A549 (cell line): ENCODE results near the gene MLLT10.

Experiments used
- CHD2 ChIP-seq: fragments of 150-350 bp; IDR thresholded peaks from 2 replicates; pipeline ENCODE4 v1.6.1; 2014; ENCODE audit warnings: low read length; ENCODE audit not compliant: partially characterized antibody
- EP300 ChIP-seq, 2 experiments: fragments of >200 bp; sonication (Bioruptor Twin); formaldehyde crosslinking; IDR thresholded peaks; 2 replicates in 1 of 2; 3 replicates in 1 of 2; pipeline ENCODE4 v1.6.1; 2016 to 2017
- FOSL2 ChIP-seq, 2 experiments: fragments of 450-650 bp in 1 of 2; fragments of >200 bp in 1 of 2; sonication (Bioruptor Twin) in 1 of 2; formaldehyde crosslinking; IDR thresholded peaks; 2 replicates each; pipeline versions ENCODE4 v1.5.0 to v1.6.1; 2016 to 2020; ENCODE audit warnings: mild to moderate bottlenecking in 1 of 2, moderate library complexity in 1 of 2
- PHF8 ChIP-seq: fragments of 200-600 bp; sonication (generic); IDR thresholded peaks from 2 replicates; pipeline ENCODE4 v1.6.1; 2016; ENCODE audit warnings: low read depth, mild to moderate bottlenecking, antibody characterized with exemption, moderate library complexity, borderline replicate concordance
- POLR2A ChIP-seq: IDR thresholded peaks from 2 replicates; pipeline ENCODE4 v1.6.1; 2012; ENCODE audit warnings: mild to moderate bottlenecking, low read length
- SMC3 ChIP-seq: fragments of >200 bp; sonication (Bioruptor Twin); formaldehyde crosslinking; IDR thresholded peaks from 3 replicates; pipeline ENCODE4 v1.6.1; 2018; ENCODE audit warnings: inconsistent platforms
- TP53 ChIP-seq: fragments of 250-450 bp; sonication (Bioruptor Pico); IDR thresholded peaks from 2 replicates; pipeline ENCODE4 v1.5.0; 2021; ENCODE audit warnings: mild to moderate bottlenecking, moderate library complexity
- TF ChIP-seq, protein P1 (sequence below): fragments of >200 bp; sonication (Bioruptor Twin); formaldehyde crosslinking; IDR thresholded peaks from 3 replicates; pipeline ENCODE4 v1.5.1; 2016
- TF ChIP-seq, protein P2 (sequence below): IDR thresholded peaks from 2 replicates; pipeline ENCODE4 v1.6.1; 2012
- TF ChIP-seq, protein P3 (sequence below): fragments of 250-450 bp; sonication (Bioruptor Pico); IDR thresholded peaks from 2 replicates; pipeline ENCODE4 v1.5.0; 2020; ENCODE audit warnings: low read depth, mild to moderate bottlenecking, moderate library complexity
- TF ChIP-seq, protein P4 (sequence below): fragments of 450-650 bp; IDR thresholded peaks from 2 replicates; pipeline ENCODE4 v1.6.1; 2014; ENCODE audit warnings: antibody characterized with exemption

DNA sequence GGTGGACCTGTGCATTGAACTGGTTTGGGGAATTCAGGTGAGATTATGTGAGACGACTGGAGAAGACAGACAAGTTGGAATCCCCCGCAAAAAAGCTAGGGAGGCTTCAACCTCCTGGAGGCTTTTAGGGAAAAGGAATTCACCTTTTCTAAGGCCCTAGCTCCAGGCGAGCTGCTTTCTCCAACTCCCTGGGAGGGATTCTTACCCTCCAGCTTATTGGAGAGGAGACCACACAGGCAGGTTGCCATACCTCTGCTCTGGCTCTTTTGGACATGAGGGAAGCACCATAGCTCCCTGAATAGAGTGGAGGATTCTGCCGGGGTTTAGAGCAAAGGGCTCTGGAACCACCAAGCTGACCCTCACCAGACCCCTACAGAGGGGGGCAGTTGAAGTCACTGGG lies 213.8 kb downstream of the MLLT10 start:
- TF ChIP-seq PHF8, result no peak
- no peak for TF ChIP-seq FOSL2 (IDR thresholded peaks at IDR 0.05)
- no peak for TF ChIP-seq FOSL2 (CRISPR knock-in tag; IDR thresholded peaks at IDR 0.05)
- TF ChIP-seq, protein P1, sequence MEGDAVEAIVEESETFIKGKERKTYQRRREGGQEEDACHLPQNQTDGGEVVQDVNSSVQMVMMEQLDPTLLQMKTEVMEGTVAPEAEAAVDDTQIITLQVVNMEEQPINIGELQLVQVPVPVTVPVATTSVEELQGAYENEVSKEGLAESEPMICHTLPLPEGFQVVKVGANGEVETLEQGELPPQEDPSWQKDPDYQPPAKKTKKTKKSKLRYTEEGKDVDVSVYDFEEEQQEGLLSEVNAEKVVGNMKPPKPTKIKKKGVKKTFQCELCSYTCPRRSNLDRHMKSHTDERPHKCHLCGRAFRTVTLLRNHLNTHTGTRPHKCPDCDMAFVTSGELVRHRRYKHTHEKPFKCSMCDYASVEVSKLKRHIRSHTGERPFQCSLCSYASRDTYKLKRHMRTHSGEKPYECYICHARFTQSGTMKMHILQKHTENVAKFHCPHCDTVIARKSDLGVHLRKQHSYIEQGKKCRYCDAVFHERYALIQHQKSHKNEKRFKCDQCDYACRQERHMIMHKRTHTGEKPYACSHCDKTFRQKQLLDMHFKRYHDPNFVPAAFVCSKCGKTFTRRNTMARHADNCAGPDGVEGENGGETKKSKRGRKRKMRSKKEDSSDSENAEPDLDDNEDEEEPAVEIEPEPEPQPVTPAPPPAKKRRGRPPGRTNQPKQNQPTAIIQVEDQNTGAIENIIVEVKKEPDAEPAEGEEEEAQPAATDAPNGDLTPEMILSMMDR, result no peak
- TF ChIP-seq, protein P2, sequence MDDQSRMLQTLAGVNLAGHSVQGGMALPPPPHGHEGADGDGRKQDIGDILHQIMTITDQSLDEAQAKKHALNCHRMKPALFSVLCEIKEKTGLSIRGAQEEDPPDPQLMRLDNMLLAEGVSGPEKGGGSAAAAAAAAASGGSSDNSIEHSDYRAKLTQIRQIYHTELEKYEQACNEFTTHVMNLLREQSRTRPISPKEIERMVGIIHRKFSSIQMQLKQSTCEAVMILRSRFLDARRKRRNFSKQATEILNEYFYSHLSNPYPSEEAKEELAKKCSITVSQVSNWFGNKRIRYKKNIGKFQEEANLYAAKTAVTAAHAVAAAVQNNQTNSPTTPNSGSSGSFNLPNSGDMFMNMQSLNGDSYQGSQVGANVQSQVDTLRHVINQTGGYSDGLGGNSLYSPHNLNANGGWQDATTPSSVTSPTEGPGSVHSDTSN, result no peak
- TF ChIP-seq POLR2A, result no peak
- TF ChIP-seq, protein P3, sequence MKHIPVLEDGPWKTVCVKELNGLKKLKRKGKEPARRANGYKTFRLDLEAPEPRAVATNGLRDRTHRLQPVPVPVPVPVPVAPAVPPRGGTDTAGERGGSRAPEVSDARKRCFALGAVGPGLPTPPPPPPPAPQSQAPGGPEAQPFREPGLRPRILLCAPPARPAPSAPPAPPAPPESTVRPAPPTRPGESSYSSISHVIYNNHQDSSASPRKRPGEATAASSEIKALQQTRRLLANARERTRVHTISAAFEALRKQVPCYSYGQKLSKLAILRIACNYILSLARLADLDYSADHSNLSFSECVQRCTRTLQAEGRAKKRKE (CRISPR knock-in tag), result no peak
- TF ChIP-seq CHD2, result no peak
- TF ChIP-seq SMC3, result no peak
- TF ChIP-seq, protein P4, sequence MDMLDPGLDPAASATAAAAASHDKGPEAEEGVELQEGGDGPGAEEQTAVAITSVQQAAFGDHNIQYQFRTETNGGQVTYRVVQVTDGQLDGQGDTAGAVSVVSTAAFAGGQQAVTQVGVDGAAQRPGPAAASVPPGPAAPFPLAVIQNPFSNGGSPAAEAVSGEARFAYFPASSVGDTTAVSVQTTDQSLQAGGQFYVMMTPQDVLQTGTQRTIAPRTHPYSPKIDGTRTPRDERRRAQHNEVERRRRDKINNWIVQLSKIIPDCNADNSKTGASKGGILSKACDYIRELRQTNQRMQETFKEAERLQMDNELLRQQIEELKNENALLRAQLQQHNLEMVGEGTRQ, result no peak
- TF ChIP-seq EP300 (IDR thresholded peaks at IDR 0.05), result no peak
- TF ChIP-seq TP53 (CRISPR knock-in tag), result no peak
